Ecto neural progenitor cell (in vitro differentiated cells): ENCODE measurements around the gene NECTIN4.
"Not testable (repeated sequence)": the region's sequence is repeated elsewhere in the genome, so short reads cannot be mapped to it uniquely, and the experiment has no call there.

ENCODE experiments used
- DNase-seq: peaks from one replicate; pipeline ENCODE4 v3.0.0-alpha.2; 2018; ENCODE audit warnings: low spot score

Gene NECTIN4

DNA sequence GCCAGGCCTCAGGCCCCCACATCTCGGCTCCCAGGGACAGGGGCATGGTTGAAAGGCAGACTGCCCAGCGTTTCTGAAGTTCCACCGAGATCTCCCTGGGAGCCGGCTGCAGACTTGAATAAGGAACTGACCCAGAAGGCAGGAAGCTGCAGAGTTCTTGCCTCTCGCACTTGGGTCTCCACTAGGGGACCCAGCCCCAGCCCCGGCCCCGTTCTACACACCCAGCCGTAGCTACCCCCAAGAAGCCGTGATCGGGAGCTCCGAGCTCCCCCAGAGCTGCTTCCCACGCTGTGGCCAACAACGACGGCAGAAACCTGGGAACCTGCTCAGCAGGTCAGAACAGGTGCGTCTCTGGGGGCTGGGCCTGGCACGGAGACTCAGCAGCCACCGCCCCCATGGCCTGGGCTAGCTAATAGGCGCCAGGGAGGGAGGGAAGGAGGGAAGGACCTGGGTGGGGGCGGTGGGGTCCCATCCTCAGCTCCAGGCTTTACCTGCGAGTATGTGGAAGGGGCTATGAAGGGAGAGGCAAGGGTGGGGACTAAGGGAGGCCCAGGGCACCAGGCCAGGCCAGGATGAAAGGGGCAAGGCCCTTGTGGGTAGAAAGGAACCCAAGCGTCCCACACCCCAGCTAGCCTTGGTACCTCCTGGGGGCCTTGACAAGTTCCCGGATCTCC lies at the start of gene NECTIN4:
TSS of gene NECTIN4 (minus strand) at position 308 of the 674 bp plus-strand sequence. CDS start at position 46, 262 bp downstream.
- DNase-seq: no peak

DNA sequence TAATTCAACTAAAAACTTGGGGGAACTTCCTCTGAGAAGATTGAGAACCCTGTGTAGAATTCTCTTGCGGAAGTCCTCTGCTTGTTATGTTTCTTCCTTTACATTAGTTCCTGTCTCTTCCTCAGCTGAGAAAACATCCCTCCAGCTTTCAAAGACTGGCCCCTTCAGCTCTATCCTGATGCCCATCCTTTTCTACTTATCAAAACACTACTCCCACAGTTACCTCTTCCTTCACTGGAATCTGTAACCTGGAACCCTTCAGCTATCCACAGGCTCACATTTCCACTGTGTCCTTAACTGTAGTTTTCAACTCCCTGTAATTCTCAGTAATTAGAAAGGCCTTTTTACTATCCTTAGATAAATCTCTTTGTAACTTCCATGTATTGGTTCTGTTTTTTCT lies 49.1 kb upstream of the NECTIN4 start:
- no peak for DNase-seq

DNA sequence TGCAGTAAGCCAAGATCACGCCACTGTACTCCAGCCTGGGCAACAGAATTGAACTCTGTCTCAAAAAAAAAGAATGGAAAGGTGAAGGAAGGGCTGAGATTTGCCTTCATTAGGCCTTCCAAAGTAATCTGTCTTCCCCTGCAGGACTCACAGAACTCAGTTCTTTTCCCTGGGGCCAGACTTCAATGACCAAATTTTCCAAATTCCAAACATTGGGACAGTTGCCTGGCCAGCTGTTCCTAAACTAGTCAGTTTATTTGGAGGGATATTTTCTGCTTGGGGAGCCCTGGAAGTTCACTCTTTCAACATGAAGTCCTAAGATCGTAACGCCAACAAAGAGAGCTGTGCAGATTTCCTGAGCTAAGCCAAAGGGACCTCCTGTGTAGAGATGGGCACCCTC lies 48.5 kb upstream of the NECTIN4 start:
- DNase-seq: no peak

DNA sequence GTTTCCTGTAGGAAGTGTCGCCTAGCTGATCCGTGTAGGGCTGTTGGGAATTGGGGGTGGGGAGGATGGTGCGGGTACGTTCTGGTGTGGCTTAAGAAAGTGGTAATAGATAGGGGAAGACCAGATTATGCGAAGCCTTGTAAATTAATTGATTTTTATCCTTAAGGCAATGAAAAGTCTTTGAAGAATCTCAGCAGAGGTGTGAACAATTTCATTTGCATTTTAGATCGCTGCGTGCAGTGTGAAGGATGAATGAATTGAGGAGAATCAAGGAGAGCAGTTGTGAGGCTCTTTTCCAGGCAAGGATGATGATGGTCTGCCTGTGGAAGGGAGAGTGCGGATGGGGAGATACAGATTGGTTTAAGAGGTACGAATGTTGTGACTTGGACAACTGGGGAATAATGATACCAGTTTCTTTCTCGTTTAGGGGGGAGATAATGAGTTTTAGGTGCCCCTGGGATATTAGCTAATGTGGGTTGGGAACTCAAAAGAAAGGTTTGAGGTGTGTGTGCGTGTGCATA lies 43.9 kb upstream of the NECTIN4 start:
- DNase-seq: no peak

DNA sequence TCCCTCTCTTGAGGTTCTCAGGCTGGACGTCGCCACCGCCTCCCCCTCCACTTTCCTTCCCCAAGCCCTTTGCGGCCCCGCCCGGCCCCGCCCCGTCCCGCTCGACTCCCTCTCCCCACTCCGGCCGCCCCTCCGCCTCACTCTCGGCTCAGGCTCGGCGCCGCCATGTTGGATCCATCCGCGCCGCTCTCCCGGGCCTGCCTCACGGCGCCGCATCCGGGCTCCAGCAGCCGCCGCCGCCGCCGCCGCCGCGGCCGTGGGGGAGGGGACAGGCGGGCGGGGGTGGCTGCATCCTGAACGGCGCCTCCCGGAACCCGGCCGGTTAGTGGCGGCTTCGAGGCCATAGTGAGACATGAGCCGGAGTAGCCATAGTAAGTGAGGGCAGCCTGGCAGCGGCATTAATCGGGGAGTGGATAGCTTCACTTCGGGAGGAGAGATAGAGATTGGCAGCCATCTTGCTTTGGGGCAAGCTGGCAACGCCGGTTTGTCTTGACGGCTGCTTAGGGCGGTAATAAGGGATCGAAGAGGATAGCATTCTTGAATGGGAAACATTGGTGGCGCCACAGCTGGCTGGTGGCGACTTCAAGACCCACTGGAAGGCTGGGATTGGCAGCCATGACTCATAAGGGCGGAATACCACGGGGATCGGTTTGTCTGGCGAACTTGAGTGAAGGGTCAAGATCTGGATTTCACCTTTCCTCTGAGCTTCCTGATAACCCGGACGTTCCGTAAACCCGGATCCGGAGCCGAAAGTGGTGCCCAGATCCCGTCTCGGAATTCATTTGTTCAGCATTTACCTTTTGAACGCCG lies 43.3 kb upstream of the NECTIN4 start, which contains the start of gene DEDD:
TSS of gene DEDD (minus strand) at position 258 of the 810 bp plus-strand sequence. CDS start 8,205 bp downstream, outside the sequence.
- DNase-seq: peak; percentile 95

DNA sequence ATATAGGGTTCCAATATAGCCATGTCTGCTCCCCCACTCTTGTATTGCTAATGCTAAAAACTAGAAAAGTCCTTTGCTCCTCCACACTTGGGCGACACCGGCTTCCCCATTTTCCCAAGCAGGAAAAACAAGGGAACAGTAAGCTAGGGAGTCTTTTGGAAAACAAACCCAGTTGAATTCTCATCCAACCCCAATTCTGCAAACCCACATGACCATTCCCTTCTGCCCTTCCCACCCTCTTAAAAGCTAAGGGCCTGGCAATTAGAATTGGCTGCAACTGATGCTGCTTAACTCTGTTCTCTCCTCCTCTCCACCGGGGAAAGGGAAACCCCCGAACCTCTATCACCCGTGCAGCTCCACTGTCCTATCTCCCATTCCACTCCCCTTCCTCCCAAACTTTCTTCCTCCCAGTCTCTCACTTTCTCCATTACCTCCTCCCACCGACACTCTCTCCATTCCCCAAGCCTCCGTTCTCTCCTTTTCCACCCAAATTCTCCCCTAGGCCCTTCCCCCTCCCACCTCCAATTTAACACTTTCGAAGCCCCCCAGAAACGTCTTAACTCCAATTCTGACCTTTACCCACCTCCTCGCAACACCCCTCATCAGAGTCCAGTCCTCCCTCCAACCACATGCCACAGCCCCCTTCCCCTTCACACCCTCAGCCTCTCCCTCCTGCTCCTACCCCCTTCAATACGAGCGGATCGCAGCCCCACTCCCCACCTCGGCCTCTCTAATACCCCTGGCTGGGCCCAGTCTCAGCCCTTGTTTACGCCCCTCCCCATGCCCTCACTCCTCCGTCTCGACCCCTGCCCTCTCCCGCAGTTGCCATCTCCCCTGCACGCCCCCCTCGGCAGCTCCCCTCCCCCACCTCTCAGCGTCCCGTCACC lies 42.4 kb upstream of the NECTIN4 start:
- DNase-seq: peak; percentile 50

DNA sequence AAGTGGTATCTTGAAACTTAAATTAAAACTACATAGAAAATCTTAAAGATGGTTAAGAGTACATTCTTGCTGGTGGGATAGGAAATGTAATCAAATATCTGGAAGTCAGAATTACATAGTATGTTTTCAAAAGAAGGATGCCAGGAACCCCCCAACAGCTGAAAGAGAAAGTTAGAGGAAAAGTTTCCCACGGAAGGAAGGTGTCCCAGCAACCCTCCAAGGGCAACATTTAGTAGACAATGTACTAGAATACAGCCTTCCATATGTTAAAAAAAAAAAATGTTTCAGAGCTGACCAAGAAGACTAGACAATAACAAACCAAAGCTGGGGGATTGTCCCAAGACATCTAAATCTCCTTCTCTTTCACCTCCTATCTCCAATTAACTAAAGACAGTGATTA lies 40.9 kb upstream of the NECTIN4 start:
- no peak for DNase-seq

DNA sequence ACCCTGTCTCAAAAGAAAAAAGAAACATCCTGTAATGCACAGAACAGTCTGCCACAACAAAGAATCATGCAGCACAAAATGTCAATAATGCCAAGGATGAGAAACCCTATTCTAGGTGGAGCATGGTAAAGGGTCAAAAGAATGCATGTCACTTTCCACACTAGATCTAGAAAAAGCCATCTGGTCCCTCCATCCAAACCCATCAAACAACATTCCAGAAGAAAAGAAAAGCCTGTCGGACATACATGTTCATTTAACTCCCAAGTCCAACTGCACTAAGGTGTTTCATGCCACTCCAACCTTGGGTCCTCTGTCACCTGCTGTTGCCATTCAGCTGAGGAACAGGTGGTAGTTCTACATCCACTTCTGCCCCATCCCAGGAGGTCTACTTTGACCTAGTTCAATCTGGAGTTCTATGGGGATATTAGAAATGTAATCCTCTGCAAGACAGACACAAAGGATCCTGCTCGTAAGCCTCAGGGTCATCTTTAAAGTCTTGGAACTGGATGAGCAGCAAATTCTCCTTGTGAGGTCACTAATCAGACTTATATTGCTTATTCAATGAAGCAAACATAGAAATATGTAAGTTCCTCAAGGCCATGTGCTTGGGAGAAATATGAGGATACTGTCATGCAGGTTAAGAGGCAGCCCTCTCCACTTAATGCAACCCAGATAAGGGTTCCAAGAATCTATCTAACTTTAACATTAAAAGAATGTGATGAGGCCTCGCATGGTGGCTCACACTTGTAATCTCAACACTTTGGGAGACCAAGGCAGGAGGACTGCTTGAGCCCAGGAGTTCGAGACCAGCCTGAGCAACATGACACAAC lies 39.4 kb upstream of the NECTIN4 start:
- DNase-seq: no peak

DNA sequence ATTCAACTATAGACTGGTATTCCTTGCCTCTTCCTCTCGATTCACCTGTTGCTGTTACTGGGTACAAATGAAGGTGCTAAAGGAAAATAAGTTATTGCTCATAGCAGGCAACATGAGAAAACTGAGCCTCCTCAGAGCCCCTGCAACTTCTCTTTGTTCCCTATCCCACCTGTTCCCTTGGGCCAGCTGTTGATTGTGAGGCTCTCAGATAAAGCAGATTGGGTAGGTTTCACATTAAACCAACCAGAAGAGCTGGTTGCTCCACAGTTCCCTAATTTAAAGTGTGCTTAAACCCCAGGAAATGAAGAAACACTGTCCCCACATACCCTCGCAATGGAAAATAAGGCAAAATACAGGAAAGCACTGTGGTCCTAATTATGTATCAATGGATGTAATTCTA lies 38.3 kb upstream of the NECTIN4 start:
- no peak for DNase-seq

DNA sequence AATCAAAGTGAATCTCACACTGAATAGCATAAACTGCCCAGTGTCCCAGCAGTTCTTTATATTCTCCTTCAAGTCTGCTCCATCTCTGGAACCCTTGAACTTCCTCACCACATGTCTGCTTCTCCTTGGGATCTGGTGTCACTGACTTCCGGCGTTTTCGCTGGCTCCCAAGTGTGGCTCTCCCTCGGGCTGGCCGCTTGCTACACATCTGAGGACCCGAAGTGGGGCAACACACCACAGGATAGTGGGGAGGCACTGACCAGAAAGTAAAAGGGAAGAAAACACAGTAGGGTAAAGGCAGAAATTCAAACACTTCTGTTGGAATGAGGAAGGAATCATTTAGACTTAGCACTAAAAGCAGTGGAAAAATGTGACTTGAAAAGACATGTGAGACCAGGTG lies 33.6 kb upstream of the NECTIN4 start:
- DNase-seq: no peak

DNA sequence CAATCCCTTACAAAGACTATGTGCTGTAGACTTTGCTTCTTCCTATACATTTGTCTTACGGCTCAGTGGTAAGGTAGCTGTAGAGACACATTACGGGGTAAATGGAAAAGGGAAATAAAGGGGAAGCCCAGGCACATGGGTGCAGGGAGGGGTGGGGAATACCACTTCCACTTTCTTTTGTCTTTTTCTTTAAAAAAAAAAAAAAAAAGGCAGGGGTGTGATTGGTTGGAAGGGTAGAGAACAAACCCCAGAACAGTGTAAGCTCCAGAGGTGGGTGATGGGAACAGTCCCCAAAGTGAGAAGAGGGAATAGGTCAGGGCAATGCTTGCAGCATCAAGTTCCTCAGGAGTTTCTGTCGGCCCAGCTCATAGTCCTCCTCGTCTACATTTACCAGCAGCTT lies 32.5 kb upstream of the NECTIN4 start:
- DNase-seq: no peak

DNA sequence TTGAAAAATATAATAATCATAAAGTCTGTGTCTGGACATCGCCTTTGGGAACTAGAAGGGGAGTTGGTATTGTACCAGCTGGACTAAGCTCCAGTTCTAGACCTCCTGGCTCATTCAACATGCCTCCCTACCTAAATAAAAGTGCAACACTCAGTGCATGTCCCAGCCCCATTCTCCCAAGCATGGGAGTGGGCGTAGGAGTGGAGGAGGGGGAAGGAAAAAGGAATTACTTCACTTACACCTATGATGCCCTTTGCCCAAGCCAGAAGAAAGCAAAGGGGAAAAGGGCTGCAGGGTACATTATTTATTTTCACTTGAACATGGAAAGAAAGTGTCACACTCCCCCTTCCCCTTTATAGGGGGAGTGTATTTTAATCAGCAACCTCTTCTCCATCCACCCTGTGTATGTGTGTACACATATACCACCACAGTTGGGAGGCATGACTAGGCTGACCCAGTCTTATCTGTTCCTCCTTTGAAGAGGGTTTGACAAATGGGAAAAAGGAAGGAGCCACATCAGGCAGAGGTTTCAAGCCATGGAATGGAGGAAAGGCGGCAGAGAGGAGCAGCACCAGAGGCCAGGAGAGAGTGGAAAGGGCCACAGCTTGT lies 31.8 kb upstream of the NECTIN4 start:
- DNase-seq: no peak

DNA sequence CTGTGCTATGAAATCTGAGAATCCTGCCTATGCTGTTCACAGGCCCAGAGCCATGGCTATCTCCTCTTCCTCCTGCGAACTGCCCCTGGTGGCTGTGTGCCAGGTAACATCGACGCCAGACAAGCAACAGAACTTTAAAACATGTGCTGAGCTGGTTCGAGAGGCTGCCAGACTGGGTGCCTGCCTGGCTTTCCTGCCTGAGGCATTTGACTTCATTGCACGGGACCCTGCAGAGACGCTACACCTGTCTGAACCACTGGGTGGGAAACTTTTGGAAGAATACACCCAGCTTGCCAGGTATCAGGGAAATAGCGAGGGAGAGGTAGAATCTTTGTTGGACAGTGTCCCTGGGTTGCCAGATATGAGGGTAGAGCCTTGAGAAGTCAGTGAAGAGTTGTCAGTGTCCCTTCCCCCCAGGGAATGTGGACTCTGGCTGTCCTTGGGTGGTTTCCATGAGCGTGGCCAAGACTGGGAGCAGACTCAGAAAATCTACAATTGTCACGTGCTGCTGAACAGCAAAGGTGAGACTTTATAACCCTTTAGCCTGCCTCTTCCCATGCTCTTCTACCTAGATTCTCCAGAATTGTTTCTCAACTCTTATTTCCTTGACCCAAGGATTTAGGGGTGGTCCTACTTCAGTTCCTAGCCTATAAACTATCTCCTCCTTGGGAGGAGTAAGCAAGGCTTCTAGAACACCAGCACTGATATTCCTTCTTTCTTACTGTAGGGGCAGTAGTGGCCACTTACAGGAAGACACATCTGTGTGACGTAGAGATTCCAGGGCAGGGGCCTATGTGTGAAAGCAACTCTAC lies 29.9 kb upstream of the NECTIN4 start:
- no peak for DNase-seq

DNA sequence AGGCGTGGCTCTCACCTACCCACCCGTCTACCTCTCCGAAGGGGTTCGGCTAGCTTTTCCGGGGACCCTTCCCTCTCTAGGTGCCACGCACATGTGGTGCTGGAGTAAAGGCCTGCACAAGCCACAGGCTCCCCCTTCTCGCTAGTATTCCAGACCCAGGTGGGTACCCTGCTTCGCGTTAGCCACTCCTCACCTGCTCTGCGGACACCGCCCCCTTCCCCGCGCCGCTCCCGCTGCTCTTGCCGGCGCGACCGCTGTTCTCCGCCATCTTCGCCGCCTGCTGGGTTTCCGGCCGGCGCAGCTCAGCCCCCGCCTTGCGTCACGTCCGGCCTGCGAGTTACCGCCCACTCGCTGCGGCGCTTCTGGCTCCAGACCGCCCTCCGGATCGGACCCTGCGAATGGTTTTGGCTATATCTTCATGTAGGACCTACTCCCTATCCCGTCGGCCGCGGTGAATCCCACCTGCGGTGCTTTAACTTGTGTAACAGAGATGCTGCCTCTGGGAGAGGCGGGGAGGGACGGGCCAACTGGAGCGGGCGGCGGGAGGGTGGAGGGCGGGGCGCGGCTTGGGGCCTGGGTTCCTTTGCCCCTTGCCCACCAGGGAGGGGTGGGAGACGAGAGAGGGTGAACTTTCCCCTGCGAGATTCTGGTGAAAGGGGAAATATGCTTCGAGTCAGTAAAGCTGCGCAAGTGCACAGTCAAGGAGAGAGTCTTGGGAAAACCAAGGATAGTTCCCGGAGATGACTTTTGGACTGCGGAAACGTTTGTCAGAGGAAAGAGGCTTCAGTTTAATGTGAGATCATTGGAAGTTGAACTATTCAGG lies 28.6 kb upstream of the NECTIN4 start, which contains the start of the genes NIT1 and PFDN2:
TSS of gene NIT1 (plus strand) at position 347 of the 823 bp plus-strand sequence. CDS start at position 419, 72 bp downstream.
TSS of gene PFDN2 (minus strand) at position 279 of the 823 bp plus-strand sequence. CDS start at position 268, 11 bp downstream.
- peak; percentile 92 for DNase-seq

DNA sequence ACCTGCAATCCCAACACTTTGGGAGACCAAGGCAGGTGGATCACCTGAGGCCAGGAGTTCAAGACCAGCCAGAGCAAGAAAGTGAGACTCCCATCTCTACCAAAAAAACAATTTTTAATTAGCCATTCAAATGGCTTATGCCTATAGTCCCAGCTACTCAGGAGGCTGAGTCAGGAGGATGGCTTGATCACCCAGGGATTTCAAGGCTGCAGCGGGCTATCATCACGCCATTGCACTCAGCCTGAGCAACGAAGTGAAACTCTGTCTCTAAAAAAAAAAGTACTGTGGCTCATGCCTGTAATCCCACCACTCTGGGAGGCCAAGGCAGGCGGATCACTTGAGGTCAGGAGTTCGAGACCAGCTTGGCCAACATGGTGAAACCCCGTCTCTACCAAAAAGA lies 26.6 kb upstream of the NECTIN4 start:
- not testable (repeated sequence) for DNase-seq

DNA sequence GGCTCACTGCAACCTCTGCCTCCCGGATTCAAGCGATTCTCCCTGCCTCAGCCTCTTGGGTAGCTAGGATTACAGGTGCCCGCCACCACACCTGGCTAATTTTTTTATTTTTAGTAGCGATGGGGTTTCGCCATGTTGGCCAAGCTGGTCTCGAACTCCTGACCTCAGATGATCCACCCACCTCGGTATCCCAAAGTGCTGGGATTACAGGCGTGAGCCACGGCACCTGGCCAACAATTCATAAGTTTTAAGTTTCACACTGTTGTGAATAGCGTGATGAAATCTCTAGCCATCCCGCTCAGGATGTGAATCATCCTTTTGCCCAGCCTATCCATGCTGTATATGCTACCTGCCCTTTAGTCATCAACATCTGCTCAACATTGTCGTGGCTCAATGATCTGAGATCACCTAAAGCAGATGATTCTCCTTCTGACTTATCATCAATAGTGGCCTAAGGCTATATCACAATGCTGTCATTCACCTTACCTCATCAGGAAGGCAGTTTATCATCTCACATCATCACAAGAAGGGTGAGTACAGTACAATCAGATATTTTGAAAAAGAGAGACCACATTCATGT lies 25.9 kb upstream of the NECTIN4 start:
- no peak for DNase-seq

DNA sequence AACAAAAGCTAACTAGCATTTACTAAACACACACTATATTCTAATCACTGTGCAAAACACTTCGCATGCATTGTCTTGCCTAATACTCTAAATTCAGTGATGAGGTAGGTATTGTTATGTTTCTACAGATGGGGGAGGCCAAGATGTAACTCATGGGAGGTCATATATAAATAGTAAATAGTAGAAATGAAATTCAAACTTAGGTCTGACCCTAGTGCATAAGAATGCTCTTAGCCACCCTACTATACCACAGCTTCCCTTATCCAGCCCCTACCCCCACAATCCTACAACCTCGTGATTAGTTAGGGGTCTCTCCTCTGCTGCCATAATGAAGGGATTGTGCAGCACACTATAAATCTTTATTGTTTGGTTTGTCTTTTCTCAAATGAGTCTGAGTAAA lies 25.2 kb upstream of the NECTIN4 start:
- DNase-seq: no peak

DNA sequence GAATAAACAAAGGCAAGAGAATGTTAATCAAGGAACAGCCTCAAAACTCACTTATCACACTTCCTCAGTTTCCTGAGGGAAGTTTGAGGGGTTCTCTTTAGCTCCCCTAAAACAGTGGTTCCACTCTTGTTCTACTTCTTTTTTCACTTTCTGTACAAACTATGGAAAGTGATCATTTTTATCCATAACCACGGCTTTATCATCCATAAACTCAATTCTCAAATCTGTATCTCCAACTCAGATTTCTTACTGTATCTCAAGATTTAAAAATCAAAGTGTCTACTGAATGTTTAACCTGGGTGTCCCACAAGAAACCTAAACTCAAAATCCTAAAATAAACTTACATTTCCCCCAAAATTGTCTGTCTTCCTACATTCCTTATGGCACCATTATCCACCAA lies 24.6 kb upstream of the NECTIN4 start:
- DNase-seq: no peak
